Right kidney (tissue), 9 donors: ENCODE results near the gene RAD17.
"Not testable (repeated sequence)": the region's sequence is repeated elsewhere in the genome, so short reads cannot be mapped to it uniquely, and the experiment has no call there.

Experiments used
- DNase-seq: peaks from one replicate; pipeline ENCODE4 v3.0.0-alpha.2; 2016
- long read RNA-seq, 8 donors: transcript quantifications; one replicate each; lab custom pipeline, GENCODE V29; 2026

The RAD17 gene
- long read RNA-seq, donor 1, partial matches to known transcripts: 211 of 296 reads
- long read RNA-seq, donor 1, other reads (novel, unspliced or antisense): 77 of 296 reads
- long read RNA-seq, donor 2, partial matches to known transcripts: 50 of 133 reads
- long read RNA-seq, donor 2, other reads (novel, unspliced or antisense): 81 of 133 reads
- long read RNA-seq, donor 3, partial matches to known transcripts: 0 of 1 reads
- long read RNA-seq, donor 3, other reads (novel, unspliced or antisense): 0 of 1 reads
- long read RNA-seq, donor 4, partial matches to known transcripts: 0 of 3 reads
- long read RNA-seq, donor 4, other reads (novel, unspliced or antisense): 0 of 3 reads
- long read RNA-seq, donor 5, transcript RAD17-204 (18 exons, 2,943 nt): major isoform, 6 of 9 reads
- long read RNA-seq, donor 5, partial matches to known transcripts: 0 of 9 reads
- long read RNA-seq, donor 5, other reads (novel, unspliced or antisense): 0 of 9 reads
- long read RNA-seq, donor 6, partial matches to known transcripts: 0 of 1 reads
- long read RNA-seq, donor 6, other reads (novel, unspliced or antisense): 0 of 1 reads
- long read RNA-seq, donor 7, partial matches to known transcripts: 6 of 8 reads
- long read RNA-seq, donor 7, other reads (novel, unspliced or antisense): 0 of 8 reads
- long read RNA-seq, donor 8, partial matches to known transcripts: 0 of 4 reads
- long read RNA-seq, donor 8, other reads (novel, unspliced or antisense): 0 of 4 reads

- peak; percentile 100 for DNase-seq
Measured at GRCh38 chr5:69369340-69370121, at the start of gene RAD17, which contains the start of the genes AK6 and TAF9. RAD17 (plus strand) TSS chr5:69369818; CDS start chr5:69372209, 2,391 bp downstream. AK6 (minus strand) TSS chr5:69369520; CDS start chr5:69369490, 30 bp downstream. TAF9 (minus strand) TSS chr5:69369520; CDS start chr5:69365737, 3,783 bp downstream.

- DNase-seq: no peak
Measured at GRCh38 chr5:69326365-69326764, 43.3 kb upstream of the RAD17 start.

GRCh38 chr5:69329905-69330489 is 39.6 kb upstream of the RAD17 start:
- no peak for DNase-seq

- peak; percentile 28 for DNase-seq
Measured at GRCh38 chr5:69331528-69332445, 37.8 kb upstream of the RAD17 start.

DNA sequence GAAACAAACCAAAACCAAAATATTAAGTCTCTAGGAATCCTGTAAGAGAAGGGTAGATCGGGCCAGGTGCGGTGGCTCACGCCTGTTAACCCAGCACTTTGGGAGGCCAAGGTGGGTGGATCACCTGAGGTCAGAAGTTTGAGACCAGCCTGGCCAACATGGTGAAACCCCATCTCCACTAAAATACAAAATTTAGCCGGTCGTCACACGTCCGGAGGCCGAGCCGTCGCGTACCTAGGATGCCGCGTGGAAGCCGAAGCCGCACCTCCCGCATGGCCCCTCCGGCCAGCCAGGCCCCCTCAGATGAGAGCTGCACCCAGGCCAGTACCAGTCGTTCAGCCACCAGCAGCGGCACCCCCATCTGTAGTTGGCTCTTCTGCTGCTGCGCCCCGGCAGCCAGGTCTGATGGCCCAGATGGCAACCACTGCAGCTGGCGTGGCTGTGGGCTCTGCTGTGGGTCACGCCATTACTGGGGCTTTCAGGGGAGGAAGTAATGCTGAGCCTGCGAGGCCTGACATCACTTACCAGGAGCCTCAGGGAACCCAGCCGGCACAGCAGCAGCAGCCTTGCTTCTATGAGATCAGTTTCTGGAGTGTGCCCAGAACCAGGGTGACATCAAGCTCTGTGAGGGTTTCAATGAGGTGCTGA is 35.8 kb upstream of the RAD17 start:
- DNase-seq: not testable (repeated sequence)

GRCh38 chr5:69334793-69335268 is 34.8 kb upstream of the RAD17 start:
- peak; percentile 63 for DNase-seq

DNA sequence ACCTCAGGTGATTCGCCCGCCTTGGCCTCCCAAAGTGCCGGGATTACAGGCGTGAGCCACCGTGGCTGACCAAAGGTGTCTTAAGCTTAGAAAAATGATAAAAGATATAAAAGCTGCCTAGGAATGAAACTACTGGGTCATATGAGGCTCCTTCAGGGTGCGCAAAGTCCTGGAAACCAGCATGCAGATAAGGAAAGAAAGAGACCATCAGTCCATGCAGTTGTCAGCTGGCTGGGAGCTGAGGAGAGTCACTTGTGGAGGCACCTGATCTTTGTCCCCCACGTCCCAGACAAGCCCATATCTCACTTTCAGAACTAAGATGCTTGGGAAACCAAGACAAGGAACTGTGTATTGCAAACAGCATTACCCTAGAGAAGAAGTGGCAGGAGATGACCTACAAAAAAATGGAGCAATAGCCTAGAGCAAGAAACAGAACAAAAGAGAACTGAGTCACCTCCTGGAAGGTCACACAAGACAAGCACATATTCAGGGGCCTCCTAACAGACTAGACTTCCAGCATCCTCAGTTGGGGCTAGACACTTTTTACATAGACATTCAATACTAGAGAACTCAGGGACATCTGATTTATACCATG is 34.2 kb upstream of the RAD17 start:
- no peak for DNase-seq

- no peak for DNase-seq
Measured at GRCh38 chr5:69341520-69342161, 28.0 kb upstream of the RAD17 start.

- no peak for DNase-seq
Measured at GRCh38 chr5:69343083-69343482, 26.5 kb upstream of the RAD17 start.

DNA sequence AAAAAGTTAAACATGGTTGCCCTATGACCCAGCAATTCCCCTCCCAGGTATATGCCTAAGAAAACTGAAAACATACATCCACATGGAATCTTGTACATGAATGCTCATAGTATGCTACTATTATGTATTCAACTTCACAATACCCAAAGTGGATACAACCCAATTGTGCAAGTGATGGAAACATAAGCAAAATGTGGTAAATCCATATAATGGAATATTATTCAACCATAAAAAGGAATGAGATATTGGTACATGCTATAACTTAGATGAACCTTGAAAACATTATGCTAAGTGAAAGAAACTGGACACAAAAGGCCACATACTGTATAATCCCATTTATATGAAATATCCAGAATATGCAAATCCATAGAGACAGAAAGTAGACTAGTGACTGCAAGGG is 19.0 kb upstream of the RAD17 start:
- DNase-seq: no peak

DNA sequence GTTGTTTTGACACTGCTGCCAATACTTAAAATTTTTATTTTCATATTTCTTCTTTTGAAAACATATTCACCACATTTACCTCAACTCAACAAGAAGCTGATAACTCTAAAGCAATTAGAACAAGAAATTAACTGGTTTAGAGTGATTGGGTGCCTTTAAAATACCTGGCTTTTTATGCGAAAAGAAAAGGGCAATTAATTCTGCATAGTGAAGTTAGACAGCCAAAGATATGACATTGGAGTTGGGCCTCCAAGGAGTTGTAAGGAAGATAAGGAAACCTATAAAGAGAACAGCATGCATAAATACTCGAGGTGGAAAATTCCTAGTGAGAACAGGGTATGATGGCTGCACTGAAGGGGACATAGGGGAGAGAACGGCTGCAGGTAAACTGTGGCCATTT is 9.9 kb upstream of the RAD17 start:
- no peak for DNase-seq

- DNase-seq: no peak
Measured at GRCh38 chr5:69360442-69360841, 9.2 kb upstream of the RAD17 start.

- no peak for DNase-seq
Measured at GRCh38 chr5:69364414-69364813, 5.2 kb upstream of the RAD17 start.

GRCh38 chr5:69364850-69365249 is 4.8 kb upstream of the RAD17 start:
- DNase-seq: no peak

- no peak for DNase-seq
Measured at GRCh38 chr5:69367697-69368279, 1.8 kb upstream of the RAD17 start.

DNA sequence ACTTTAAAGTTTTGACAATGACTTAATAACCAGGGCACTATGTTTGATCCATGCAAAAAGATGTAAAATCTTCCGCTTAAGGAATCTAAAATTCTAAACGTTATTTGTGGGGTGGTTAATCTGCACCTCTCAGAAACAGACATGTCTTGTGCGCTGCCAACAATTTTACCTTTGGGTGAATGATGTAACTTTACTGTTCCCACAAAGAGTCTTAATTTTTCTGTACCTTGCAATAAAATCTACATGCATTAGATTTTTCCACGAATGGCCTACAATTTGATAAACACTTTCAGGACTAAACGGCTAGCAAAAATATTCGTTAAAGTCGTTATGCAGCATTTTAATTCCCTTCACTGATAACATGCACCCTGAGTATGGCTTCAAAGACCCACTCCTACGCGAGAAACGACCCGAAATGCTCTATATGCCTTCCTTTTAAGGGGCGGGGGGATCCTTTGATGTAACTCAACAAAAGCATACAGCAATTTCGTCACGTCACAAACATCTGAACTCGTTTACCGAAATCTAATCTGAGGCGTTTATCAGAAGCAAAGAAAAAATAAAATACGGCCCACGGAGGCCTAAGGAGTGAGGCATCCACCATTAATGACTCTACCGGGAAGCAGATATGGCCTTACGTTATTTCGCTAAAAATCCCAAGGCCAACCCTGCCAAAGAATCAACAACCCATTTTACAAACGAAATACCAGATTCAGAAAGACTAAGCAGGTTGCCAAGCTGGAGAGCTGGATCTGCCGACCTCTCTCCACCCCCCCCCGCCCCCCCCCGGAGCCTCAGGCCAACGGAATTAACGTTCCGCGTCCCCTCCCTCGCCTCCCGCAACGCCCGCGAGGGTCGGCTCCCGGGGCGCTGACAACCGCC is 919 bp upstream of the RAD17 start:
- no peak for DNase-seq

DNA sequence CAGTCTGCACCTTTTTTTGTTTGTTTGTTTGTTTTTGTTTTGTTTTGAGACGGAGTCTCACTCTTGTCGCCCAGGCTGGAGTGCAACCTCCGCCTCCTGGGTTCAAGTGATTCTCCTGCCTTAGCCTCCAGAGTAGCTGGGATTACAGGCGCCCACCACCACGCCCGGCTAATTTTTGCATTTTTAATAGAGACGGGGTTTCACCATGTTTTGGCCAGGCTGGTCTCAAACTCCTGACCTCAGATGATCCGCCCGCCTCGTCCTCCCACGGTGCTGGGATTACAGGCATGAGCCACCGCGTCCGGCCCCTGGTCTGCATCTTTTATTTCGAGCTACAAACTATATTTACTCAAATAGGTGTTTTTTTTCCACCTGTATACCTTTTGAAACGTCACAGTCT is 717 bp downstream of the RAD17 start:
- peak; percentile 10 for DNase-seq

- DNase-seq: no peak
Measured at GRCh38 chr5:69372394-69372793, 2.8 kb downstream of the RAD17 start.
